ENCODE data around the gene MED22. TPM values are rescaled to one million over a fixed set of nuclear protein-coding genes. Genes with fewer than 3 reads are reported as not detected.

The MED22 gene
- total and polyA plus RNA-seq, 2 of the 8 experiments (the other 6 are each of a cell fraction or from before 2014, with no cell fraction given) = 56.4 to 68.4 TPM

DNA sequence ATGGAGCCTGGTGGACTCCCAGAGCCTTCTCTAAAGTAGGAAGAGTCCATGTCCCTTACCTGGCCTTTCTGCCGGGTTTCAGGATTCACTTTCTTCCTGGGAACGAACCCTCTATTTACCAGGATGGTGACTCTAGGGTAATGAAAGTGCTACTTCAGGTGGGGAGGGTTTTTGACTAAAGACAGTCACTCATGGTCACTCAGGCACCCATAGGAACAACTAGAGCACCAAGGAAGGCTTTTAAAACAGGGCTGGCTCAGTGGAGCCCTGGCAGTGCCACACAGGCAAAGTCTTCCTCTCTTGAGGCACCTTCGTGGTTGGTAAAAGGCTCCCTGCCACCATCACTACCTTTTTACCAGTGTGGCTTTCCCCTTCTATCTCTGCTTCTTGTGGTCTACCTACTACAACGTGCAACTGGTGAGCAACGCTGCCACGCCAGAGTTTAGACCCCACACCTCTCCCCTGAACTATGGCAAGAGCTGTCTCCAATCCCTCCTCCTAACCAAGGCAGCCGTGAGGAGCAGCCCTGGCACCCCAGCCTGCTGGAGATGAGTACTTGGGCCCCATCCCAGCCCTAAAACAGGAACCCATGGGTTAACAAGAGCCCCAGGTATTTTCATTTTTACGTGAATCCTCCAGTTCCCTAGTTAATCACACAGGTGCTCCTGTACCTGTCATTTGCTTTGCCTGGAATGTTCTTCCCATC lies 4.9 kb upstream of the MED22 start:
- Histone ChIP-seq H2BK12ac (ENCODE audit: low read depth, low read length) (no peak overlapping the region), H4K91ac (replicated peaks; ENCODE audit: insufficient read length, low read length) (no peak overlapping the region), H3K23me2 (ENCODE audit: low read depth, low read length) (peaks cover 8% of the 10 kb centered on the region; the same call in 1 of the 2 replicates), H3K9ac (replicated peaks in 1 of 4; ENCODE audit: extremely low read depth in 1 of 4, low read depth in 3 of 4, low read length in 3 of 4) (no peak overlapping the region), H2BK15ac (ENCODE audit: low read length) (no peak overlapping the region), H2BK20ac (ENCODE audit: low read length) (no peak overlapping the region), H3K4me3 (ENCODE audit: extremely low read depth in 1 of 4, insufficient read depth in 2 of 4, low read depth in 3 of 4, low read length in 4 of 4) (no peak overlapping the region), H3K79me2 (ENCODE audit: control insufficient read depth in 1 of 2, insufficient read depth in 2 of 2, low read length in 2 of 2) (peaks cover 5 to 34% of the 10 kb centered on the region in 2 experiments), H3K23ac (ENCODE audit: insufficient read length) (no peak overlapping the region), H2AFZ (ENCODE audit: low read length) (no peak overlapping the region), H3K27me3 (replicated peaks in 1 of 4; ENCODE audit: control insufficient read depth in 3 of 4, extremely low read depth in 1 of 4, insufficient read depth in 3 of 4, low read length in 3 of 4) (no peaks in the 10 kb centered on the region), H3K56ac (replicated peaks; ENCODE audit: insufficient read length, low read depth, low read length) (no peak overlapping the region), H3K14ac (ENCODE audit: insufficient read length) (no peak overlapping the region), H4K5ac (ENCODE audit: insufficient read length, low read depth, low read length) (no peak overlapping the region), H4K8ac (ENCODE audit: extremely low read depth, insufficient read depth, low read length) (no peak overlapping the region), H4K20me1 (replicated peaks in 1 of 2; ENCODE audit: control insufficient read depth in 1 of 2, insufficient read depth in 2 of 2, low read length in 2 of 2) (peaks cover 6 to 13% of the 10 kb centered on the region in 2 experiments), H3K9me3 (ENCODE audit: insufficient read depth in 2 of 2, low read depth in 1 of 2, low read length in 1 of 2) (no peaks in the 10 kb centered on the region), H3K4me2 (ENCODE audit: insufficient read depth in 1 of 2, low read depth in 2 of 2, low read length in 2 of 2) (no peak overlapping the region), H2BK5ac (ENCODE audit: low read depth, low read length) (no peak overlapping the region), H3K4me1 (replicated peaks in 1 of 4; ENCODE audit: control insufficient read depth in 3 of 4, insufficient read depth in 4 of 4, low read length in 3 of 4) (peaks cover 0 to 12% (median 5%) of the 10 kb centered on the region in 4 experiments; a peak in 6 of 7 replicates), H3K36me3 (ENCODE audit: control insufficient read depth in 2 of 4, insufficient read depth in 4 of 4, low read length in 3 of 4) (peaks cover 20 to 45% (median 39%) of the 10 kb centered on the region in 4 experiments), H2BK120ac (replicated peaks; ENCODE audit: low read depth, low read length) (no peak overlapping the region), H3K18ac (ENCODE audit: extremely low read depth, low read length) (no peak overlapping the region), H2AK5ac (ENCODE audit: low read depth, low read length) (no peak overlapping the region), H3K27ac (ENCODE audit: low read depth, low read length) (no peak overlapping the region), H3K79me1 (ENCODE audit: low read depth, low read length) (no peaks in the 10 kb centered on the region; the same call in 1 of the 2 replicates), H3K4ac (replicated peaks; ENCODE audit: insufficient read length, low read depth, low read length) (no peak overlapping the region)
- TF ChIP-seq TAF7 (optimal IDR thresholded peaks at IDR 0.05; ENCODE audit: borderline replicate concordance, low read depth, low read length) (peak; percentile 51), POLR2A (IDR thresholded peaks at IDR 0.05; ENCODE audit: control extremely low read depth in 1 of 2, low read depth in 2 of 2, low read length in 2 of 2) (peak in 1 of 2 experiments; percentile 83; a peak in 2 of 3 replicates), POLR2AphosphoS5 (IDR thresholded peaks at IDR 0.05; ENCODE audit: low read depth, low read length) (peak; percentile 86; the same call in 1 of the 2 replicates), EGR1 (IDR thresholded peaks at IDR 0.05; ENCODE audit: borderline replicate concordance, low read depth, low read length) (no peak), SP4 (IDR thresholded peaks at IDR 0.05; ENCODE audit: low read length) (peak; percentile 12; the same call in 1 of the 2 replicates), GABPA (IDR thresholded peaks at IDR 0.05; ENCODE audit: borderline replicate concordance, insufficient read depth, low read length) (no peak), RXRA (IDR thresholded peaks at IDR 0.05; ENCODE audit: insufficient read depth, low read depth, low read length) (no peak)
- DNase-seq (ENCODE audit: low read depth in 1 of 2, low spot score in 2 of 2) (no peak), FAIRE-seq (no peak)
- 91% methylated on average over 8 of the region's 8 CpGs; no CpG with 5 or more reads in 1 of the 2 experiments for WGBS, 2 experiments (ENCODE audit: extremely low coverage in 1 of 2, insufficient coverage in 1 of 2, insufficient read length in 1 of 2, insufficient replicate concordance in 2 of 2, low coverage in 1 of 2, low lambda C conversion rate in 2 of 2, missing lambda C conversion rate in 1 of 2)
- ChIA-PET CTCF (ENCODE audit: partially characterized antibody) (interaction anchor here (0.6 to 2.0 kb wide), 7 partner anchors 11 to 134 kb away, joined by 3 to 8 read pairs (median 6); no protein-coding TSS in a partner anchor), POLR2A (ENCODE audit: partially characterized antibody) (interaction anchor here (0.9 to 16.1 kb wide), 14 partner anchors 8 to 322 kb away, joined by 3 to 461 read pairs (median 6); partner anchors contain the start of genes CACFD1, MED22, RPL7A and STKLD1)

Data from H1 (cell line).